Stimulated activated CD4-positive, alpha-beta T cell treated with anti-CD3 and anti-CD28 coated beads, TNF-alpha, amount 100 ng/mL, for 4 hours (primary cell): ENCODE results near the gene ZFR2.
"Not testable (repeated sequence)": the region's sequence is repeated elsewhere in the genome, so short reads cannot be mapped to it uniquely, and the experiment has no call there.

Experiments
- DNase-seq, 3 experiments: peaks; one replicate each; pipeline ENCODE4 v3.0.0-alpha.2; 2020; ENCODE audit warnings: low read depth in 3 of 3

The ZFR2 gene

GRCh38 chr19:3868770-3869456, at the start of gene ZFR2:
ZFR2 (minus strand) TSS chr19:3869038; CDS start chr19:3869017, 21 bp downstream.
- no peak for DNase-seq

GRCh38 chr19:3916033-3916432, 47.2 kb upstream of the ZFR2 start:
- DNase-seq: no peak

- no peak for DNase-seq
These were observed 45.4 kb upstream of the ZFR2 start for GRCh38 chr19:3914199-3914598.

- DNase-seq: no peak
These were observed 41.3 kb upstream of the ZFR2 start for GRCh38 chr19:3910105-3910504.

- no peak for DNase-seq
These were observed 39.6 kb upstream of the ZFR2 start for GRCh38 chr19:3908266-3909054.

GRCh38 chr19:3907626-3908265, 38.9 kb upstream of the ZFR2 start:
- no peak for DNase-seq

- no peak for DNase-seq
These were observed 35.4 kb upstream of the ZFR2 start for GRCh38 chr19:3904233-3904632.

- no peak for DNase-seq
These were observed 33.6 kb upstream of the ZFR2 start for GRCh38 chr19:3902317-3902973.

- no peak for DNase-seq
These were observed 30.9 kb upstream of the ZFR2 start for GRCh38 chr19:3899531-3900294.

- no peak for DNase-seq
These were observed 29.6 kb upstream of the ZFR2 start for GRCh38 chr19:3898426-3898825.

- no peak for DNase-seq
These were observed 29.1 kb upstream of the ZFR2 start for GRCh38 chr19:3897936-3898335.

- no peak for DNase-seq
These were observed 26.9 kb upstream of the ZFR2 start for GRCh38 chr19:3895788-3896187.

GRCh38 chr19:3894959-3895358, 26.1 kb upstream of the ZFR2 start:
- not testable (repeated sequence) for DNase-seq

- DNase-seq: no peak
These were observed 24.8 kb upstream of the ZFR2 start for GRCh38 chr19:3893509-3894179.

- DNase-seq: no peak
These were observed 21.8 kb upstream of the ZFR2 start for GRCh38 chr19:3890591-3890990.

- no peak for DNase-seq
These were observed 13.2 kb upstream of the ZFR2 start for GRCh38 chr19:3882041-3882384.

- no peak for DNase-seq
These were observed 12.6 kb upstream of the ZFR2 start for GRCh38 chr19:3881272-3882040.

- no peak for DNase-seq
These were observed 11.8 kb upstream of the ZFR2 start, which contains the start of gene ATCAY for GRCh38 chr19:3880471-3881271. ATCAY (plus strand) TSS chr19:3880685; CDS start chr19:3885768, 5,083 bp downstream.

GRCh38 chr19:3879656-3880055, 10.8 kb upstream of the ZFR2 start:
- no peak for DNase-seq
